ENCODE results near the gene KCNIP4.

GRCh38 chr4:21011106-21011505, 937.5 kb downstream of the KCNIP4 start:
- TF ChIP-seq YY1 (IDR thresholded peaks at IDR 0.05; ENCODE audit: insufficient read depth, insufficient read length) (no peak), ZNF274 (IDR thresholded peaks at IDR 0.05; ENCODE audit: low read depth, low read length) (no peak), SUZ12 (IDR thresholded peaks at IDR 0.05; ENCODE audit: extremely low read depth, insufficient read depth, insufficient read length) (no peak)
